Adipocyte (in vitro differentiated cells): ENCODE results near the gene ADCY5.
A peak's percentile ranks its signal among the peaks of the same experiment; 100 is the strongest.

Experiments used
- DNase-seq: peaks from one replicate; pipeline ENCODE4 v3.0.0-alpha.2; 2015; ENCODE audit warnings: low read depth
- H3K27me3 ChIP-seq: replicated peaks from 2 replicates; pipeline ENCODE4 v1.7.0; 2013; ENCODE audit warnings: mild to moderate bottlenecking, low read length, moderate library complexity; ENCODE audit not compliant: control insufficient read depth, insufficient read depth
- H3K36me3 ChIP-seq: 2 replicates; pipeline ENCODE4 v1.7.0; 2013; ENCODE audit warnings: low read length, mild to moderate bottlenecking, moderate library complexity; ENCODE audit not compliant: control insufficient read depth, insufficient read depth, severe bottlenecking
- H3K4me1 ChIP-seq: 2 replicates; pipeline ENCODE4 v1.7.0; 2013; ENCODE audit warnings: mild to moderate bottlenecking, low read length, moderate library complexity; ENCODE audit not compliant: control insufficient read depth, insufficient read depth
- H3K4me3 ChIP-seq: 2 replicates; pipeline ENCODE4 v1.7.0; 2013; ENCODE audit warnings: mild to moderate bottlenecking, low read length, moderate library complexity
- H3K9ac ChIP-seq: 2 replicates; pipeline ENCODE4 v1.7.0; 2013; ENCODE audit warnings: mild to moderate bottlenecking, low read length, moderate library complexity
- H3K9me3 ChIP-seq: 2 replicates; pipeline ENCODE4 v1.7.0; 2013; ENCODE audit warnings: mild to moderate bottlenecking, low read length, moderate library complexity; ENCODE audit not compliant: control insufficient read depth

Gene ADCY5

GRCh38 chr3:123424321-123424998, 24.4 kb downstream of the ADCY5 start:
- peaks cover 58% of the 10 kb centered on the region for H3K27me3 ChIP-seq
- peaks cover 19% of the 10 kb centered on the region for H3K4me1 ChIP-seq
- H3K9me3 ChIP-seq: no peaks in the 10 kb centered on the region
- H3K9ac ChIP-seq: no peak overlapping the region
- no peak for DNase-seq
- H3K4me3 ChIP-seq: no peak overlapping the region
- no peaks in the 10 kb centered on the region for H3K36me3 ChIP-seq

GRCh38 chr3:123423806-123424205, 25.1 kb downstream of the ADCY5 start:
- H3K9me3 ChIP-seq: no peaks in the 10 kb centered on the region
- no peak overlapping the region for H3K4me3 ChIP-seq
- no peak overlapping the region for H3K9ac ChIP-seq
- peaks cover 19% of the 10 kb centered on the region for H3K4me1 ChIP-seq
- peaks cover 52% of the 10 kb centered on the region for H3K27me3 ChIP-seq
- no peak for DNase-seq
- no peaks in the 10 kb centered on the region for H3K36me3 ChIP-seq

DNA sequence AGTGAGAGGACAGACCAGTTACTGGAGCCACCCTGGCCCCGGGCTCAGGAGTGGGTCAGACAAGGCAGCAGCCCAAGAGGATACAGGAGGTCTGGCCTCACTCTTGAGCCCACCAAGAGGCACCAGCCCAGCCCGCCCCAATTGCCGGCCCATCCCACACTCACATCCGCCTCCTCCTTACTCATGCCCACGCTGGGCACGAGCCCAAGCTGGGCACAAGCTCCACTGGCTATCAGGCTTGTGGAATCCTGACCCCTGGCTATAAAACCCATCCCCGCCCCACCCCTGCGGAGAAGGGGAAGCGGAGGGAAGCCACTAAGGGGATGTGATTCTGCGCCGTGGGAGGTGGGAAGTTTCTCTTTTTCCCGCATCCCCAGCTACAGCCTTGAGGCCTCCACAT, 25.9 kb downstream of the ADCY5 start:
- H3K9ac ChIP-seq: no peak overlapping the region
- peaks cover 19% of the 10 kb centered on the region for H3K4me1 ChIP-seq
- H3K27me3 ChIP-seq: peaks cover 49% of the 10 kb centered on the region
- peaks cover 4% of the 10 kb centered on the region for H3K9me3 ChIP-seq
- DNase-seq: no peak
- H3K4me3 ChIP-seq: no peak overlapping the region
- H3K36me3 ChIP-seq: no peaks in the 10 kb centered on the region

- Histone ChIP-seq H3K27me3 (peaks cover 46% of the 10 kb centered on the region), H3K36me3 (no peaks in the 10 kb centered on the region), H3K4me3 (no peak overlapping the region), H3K9me3 (peaks cover 8% of the 10 kb centered on the region), H3K9ac (no peak overlapping the region), H3K4me1 (peaks cover 19% of the 10 kb centered on the region)
- DNase-seq: no peak
Observed at GRCh38 chr3:123422457-123422856, 26.4 kb downstream of the ADCY5 start.

GRCh38 chr3:123421353-123422174, 27.3 kb downstream of the ADCY5 start:
- no peak overlapping the region for H3K4me3 ChIP-seq
- H3K27me3 ChIP-seq: peaks cover 45% of the 10 kb centered on the region
- DNase-seq: peak; percentile 17
- no peaks in the 10 kb centered on the region for H3K36me3 ChIP-seq
- no peak overlapping the region for H3K9ac ChIP-seq
- H3K9me3 ChIP-seq: peaks cover 8% of the 10 kb centered on the region
- H3K4me1 ChIP-seq: peaks cover 19% of the 10 kb centered on the region

GRCh38 chr3:123420416-123420968, 28.4 kb downstream of the ADCY5 start:
- H3K9ac ChIP-seq: no peak overlapping the region
- peaks cover 8% of the 10 kb centered on the region for H3K9me3 ChIP-seq
- H3K36me3 ChIP-seq: no peaks in the 10 kb centered on the region
- no peak overlapping the region for H3K4me3 ChIP-seq
- DNase-seq: no peak
- H3K27me3 ChIP-seq: peaks cover 53% of the 10 kb centered on the region
- peaks cover 19% of the 10 kb centered on the region for H3K4me1 ChIP-seq

- peaks cover 56% of the 10 kb centered on the region for H3K27me3 ChIP-seq
- no peak for DNase-seq
- peaks cover 8% of the 10 kb centered on the region for H3K9me3 ChIP-seq
- H3K9ac ChIP-seq: no peak overlapping the region
- H3K4me1 ChIP-seq: peaks cover 14% of the 10 kb centered on the region
- no peak overlapping the region for H3K4me3 ChIP-seq
- no peaks in the 10 kb centered on the region for H3K36me3 ChIP-seq
Observed at GRCh38 chr3:123419850-123420297, 29.0 kb downstream of the ADCY5 start.

DNA sequence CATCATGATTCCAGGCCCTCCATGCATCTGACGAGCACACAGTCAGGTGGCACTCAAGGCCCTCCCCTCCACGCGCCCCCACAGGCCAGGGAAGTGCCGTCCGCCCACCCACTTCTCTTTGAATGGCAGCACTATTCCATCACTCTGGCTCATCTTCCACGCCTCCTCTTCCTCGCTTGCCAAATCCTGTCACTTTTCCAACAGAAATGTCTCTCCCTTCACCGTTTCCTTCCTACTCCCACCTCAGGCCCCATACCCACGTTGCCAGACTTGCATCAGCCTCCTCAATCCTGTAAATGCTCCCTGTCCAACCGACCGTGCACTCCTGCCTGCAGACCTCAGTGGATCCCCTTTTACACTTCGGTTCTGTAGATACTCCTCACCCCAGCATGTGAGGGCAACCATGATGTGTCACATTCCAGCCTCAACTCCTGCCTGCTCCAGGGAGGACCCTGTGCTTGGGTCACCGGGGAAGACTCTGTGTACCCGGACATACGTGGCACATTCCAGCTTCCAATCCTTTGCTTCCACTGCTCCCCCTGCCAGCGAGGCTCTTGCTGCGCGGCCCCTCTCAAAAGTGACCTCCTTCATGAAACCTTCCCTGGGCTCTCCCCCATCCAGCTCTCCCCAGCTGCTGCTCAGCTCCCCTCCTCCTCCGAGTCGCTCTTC, 29.6 kb downstream of the ADCY5 start:
- H3K9ac ChIP-seq: no peak overlapping the region
- DNase-seq: no peak
- H3K4me1 ChIP-seq: peaks cover 8% of the 10 kb centered on the region
- peaks cover 8% of the 10 kb centered on the region for H3K9me3 ChIP-seq
- no peaks in the 10 kb centered on the region for H3K36me3 ChIP-seq
- no peak overlapping the region for H3K4me3 ChIP-seq
- H3K27me3 ChIP-seq: peaks cover 55% of the 10 kb centered on the region

- Histone ChIP-seq H3K4me1 (peaks cover under 1% of the 10 kb centered on the region), H3K27me3 (peaks cover 65% of the 10 kb centered on the region)
- DNase-seq: no peak
Observed at GRCh38 chr3:123416647-123417046, 32.2 kb downstream of the ADCY5 start.

GRCh38 chr3:123416173-123416572, 32.7 kb downstream of the ADCY5 start:
- no peak overlapping the region for H3K4me3 ChIP-seq
- DNase-seq: no peak

More at GRCh38 chr3:123416647-123417046, 32.2 kb downstream of the ADCY5 start:
- Histone ChIP-seq H3K4me3 (no peak overlapping the region), H3K9me3 (peaks cover 8% of the 10 kb centered on the region), H3K9ac (no peak overlapping the region), H3K36me3 (no peaks in the 10 kb centered on the region)

More at GRCh38 chr3:123416173-123416572, 32.7 kb downstream of the ADCY5 start:
- Histone ChIP-seq H3K9ac (no peak overlapping the region), H3K27me3 (peaks cover 65% of the 10 kb centered on the region), H3K9me3 (peaks cover 8% of the 10 kb centered on the region), H3K36me3 (no peaks in the 10 kb centered on the region), H3K4me1 (no peaks in the 10 kb centered on the region)
